Measurements from ENCODE around the gene ELP4.

Gene ELP4

DNA sequence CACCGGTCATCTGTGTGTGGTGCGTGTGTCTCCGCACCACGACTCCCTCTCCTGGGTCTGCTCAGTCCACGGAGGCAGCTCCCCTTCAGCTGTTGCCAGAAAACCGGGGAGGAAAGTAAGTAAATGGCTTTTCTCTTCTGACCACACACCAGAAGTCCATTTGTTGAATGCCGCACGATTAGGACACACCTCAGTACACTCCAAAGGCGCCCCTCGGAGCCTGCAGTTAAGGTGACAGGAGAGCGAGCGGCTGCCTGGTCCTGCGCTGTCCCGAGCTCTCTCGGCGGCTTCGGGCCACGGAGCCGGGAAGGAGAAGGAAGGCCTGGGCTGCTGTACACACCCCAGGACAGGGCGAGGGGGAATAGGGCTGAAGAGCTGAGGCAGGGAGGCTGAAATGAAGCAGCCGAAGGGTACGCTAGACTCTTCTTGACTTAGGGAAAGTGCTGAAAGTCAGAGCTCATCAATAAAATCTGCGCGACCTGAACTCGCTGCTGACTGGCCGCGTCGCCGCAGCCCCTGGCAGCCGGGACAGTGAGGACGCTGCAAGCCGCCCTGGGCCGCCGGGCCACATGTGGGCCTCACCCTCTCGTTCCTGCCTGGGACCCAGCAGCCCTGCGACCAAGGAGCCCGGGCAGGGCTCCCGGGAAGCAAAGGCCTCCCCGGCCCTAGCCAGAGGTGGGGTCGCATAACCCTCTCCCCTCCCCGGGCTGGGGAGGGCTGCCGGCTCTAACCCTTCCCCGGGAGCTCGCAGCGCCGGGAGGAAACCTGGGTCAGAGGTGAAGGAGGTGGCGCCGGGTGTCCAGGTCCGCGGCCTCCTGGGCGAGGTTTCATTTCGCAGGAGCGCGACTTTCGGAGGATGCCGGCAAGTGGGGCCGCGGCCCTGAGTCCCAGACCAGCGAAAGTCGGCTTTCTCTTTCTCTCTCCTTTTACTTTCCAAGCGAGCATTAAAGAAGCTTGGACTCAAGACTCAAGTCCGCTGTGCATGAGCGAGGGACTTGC lies 303.1 kb downstream of the ELP4 start:
- DNase-seq (ENCODE audit: low read depth in 2 of 2) = no peak

DNA sequence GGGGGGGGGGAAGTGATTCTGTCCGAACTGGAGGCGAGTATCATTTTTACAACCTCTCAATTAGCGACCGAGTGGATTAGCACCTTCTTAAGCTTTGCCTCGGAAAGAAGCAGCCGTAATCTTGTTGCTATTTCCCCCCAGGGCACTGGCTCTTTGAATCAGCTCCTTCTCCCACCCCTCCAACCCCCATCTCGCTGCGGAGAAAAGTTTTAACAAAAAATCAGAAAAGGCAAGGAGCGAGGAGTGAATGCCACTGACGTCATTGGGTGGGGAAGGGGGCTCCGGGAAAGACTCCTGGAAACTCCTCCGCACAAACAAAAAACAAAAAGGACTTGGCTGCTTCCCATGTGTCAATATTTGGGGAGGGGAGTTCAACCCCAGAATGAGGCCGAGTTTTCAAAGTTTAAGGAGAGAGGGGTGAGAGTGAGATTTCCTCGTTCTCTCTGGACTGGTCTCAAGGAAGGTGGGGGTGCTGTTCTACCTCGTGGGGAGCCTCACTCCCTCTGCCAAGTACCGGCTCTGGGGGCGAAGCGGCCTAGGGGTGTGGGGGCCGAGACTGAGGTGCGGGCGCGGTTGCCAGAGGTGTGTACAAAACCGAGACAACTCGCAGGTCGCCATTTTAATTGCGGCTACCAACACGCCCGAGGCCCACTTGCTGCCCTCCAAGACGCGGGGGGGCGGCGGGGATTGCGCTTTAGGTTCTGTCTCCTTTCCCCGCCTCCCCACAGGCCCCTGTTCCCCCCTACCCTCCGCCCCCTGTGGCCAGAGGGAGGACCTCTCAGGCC lies 304.0 kb downstream of the ELP4 start:
- DNase-seq (ENCODE audit: low read depth in 2 of 2) = no peak

- DNase-seq (ENCODE audit: low read depth in 2 of 2) = no peak
Observed at GRCh38 chr11:31814176-31814868, 304.8 kb downstream of the ELP4 start.

GRCh38 chr11:31815711-31816467 lies 306.3 kb downstream of the ELP4 start:
- DNase-seq (ENCODE audit: low read depth in 2 of 2) = no peak

DNA sequence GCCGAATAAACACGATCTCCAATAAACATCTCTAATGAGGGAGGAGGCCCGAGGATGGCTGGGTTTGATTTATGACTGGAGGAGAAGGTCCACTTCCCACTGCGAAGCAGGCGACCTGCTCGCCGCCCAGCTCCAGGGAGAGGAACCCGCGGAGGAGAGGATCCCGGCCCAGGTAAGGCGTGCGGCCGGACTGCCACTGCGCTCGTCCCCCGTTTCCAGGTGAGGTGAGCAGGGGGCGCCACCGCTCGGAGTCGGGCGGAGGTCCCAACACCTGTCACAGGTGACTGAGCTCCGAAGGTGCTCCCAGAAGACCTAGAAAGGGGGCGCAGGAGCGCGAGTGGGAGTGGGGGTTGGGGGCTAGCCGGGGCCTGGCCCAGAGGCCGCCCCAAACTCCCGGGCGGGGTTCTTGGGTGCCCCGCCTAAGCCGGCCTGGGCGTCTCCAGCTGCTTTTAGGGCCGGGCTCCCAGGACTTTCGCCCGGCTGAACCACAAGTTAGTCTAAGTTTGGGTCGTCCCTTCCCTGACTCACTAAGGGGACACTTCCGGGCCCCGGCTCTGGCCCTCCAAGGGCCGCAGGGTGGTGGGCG lies 307.0 kb downstream of the ELP4 start:
- no peak for DNase-seq (ENCODE audit: low read depth in 2 of 2)

DNA sequence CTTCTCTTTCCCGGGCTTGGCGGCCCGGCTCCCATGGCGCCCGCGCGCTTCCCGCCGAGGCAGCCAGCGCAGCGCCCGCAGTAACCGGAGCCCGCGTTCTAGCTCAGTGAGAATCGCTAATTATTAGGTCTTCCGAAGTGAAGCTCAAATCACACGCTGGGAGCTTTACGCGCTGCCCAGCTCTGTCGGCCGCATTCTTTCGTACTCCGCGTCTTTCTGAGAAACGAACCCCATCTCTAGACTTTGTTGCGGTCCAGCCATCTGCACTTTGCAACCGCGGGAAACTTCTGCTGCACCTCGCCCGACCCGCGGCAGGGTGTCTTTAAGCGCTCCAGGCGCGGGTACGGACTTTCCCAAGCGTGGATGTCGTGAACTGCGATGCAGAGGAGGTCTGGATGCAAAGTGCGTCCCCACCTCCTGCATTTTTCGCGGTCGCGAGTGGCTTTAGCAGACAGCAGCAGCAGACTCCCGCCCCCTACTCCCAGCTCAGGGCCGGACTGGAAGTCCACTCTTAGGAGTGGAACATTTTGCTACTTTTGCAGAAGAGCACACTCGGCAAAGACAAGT lies 307.6 kb downstream of the ELP4 start:
- no peak for DNase-seq (ENCODE audit: low read depth in 2 of 2)

DNA sequence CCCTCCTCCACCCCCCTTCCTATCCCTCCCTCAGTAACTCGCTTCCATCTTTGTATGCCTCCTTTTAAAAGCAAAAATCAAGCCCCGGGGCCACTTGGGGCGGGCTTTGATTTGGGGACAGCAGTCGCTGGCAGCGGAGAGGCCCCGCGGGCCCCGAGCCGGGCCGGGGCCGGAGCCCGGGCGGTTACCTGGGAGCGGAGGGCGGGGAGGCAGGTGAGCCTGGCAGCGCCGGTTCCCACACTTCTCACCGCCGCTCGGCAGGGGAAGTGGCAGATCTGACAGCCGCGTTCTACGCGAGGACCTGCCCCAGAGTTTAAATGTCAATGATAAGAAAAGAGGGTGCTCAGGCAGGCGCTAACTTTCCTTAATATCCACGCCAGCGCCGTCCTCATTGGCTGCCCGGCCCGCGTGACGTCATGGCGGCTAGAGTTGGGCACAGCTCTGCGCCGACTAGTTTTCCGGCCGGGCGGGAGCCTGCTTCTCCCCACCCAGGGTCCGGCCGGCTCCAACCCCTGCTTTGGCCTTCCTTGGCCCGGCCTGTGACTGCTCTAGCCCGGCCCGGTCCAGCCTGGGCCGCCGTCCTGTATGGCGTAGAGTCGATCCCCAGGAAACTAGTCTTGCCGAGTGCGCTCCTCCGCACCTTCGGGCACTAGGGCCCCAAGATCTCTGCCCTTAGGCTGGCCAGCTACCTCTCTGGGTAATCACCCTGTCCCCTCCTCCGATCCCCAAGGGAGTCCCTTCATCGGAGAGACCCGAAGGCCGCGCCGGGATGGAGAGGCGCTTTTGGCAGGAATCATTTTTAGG lies 308.3 kb downstream of the ELP4 start:
- no peak for DNase-seq (ENCODE audit: low read depth in 2 of 2)

DNA sequence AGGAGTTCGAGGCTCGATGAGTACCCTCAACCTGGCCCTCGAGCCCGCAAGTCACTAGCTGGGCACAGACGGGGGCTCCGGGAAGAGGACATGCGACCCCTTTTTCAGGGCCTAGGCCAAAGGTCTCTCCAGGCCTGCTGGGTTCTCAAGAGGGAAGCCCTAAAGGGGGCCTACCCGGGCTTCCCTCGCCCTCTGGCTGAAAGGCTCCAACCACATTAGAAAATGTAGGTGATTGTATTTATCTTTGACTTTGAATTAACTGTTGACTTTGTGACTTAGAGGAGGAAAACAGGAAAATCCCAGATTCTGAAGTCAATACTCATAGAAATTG lies 308.8 kb downstream of the ELP4 start:
- DNase-seq (ENCODE audit: low read depth in 2 of 2) = no peak

DNA sequence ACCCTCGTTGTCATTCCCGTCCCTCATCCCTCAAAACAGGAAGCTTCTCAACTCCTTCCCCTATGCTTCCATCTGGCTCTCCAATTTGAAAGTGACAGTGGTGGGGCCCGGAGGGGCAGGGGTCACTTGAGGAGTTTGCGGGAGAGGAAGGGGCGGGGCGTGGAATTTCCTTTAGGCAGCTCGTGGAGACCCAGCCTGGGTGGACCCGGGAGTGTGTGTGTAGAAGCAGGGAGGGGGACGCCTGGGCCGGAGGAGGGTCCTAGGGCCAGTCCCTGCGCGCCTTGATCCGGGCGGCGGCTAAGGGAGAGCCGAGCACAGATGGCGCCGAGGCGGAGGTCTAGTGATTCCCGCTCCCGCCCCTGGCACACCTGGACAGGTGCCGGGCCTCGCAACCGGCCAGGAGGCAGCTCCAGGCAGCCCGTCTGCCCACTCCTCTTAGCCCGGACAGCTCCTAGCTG lies 309.3 kb downstream of the ELP4 start:
- no peak for DNase-seq (ENCODE audit: low read depth in 2 of 2)

- no peak for DNase-seq (ENCODE audit: low read depth in 2 of 2)
Observed at GRCh38 chr11:31819621-31820437, 310.3 kb downstream of the ELP4 start.

- DNase-seq (ENCODE audit: low read depth in 2 of 2) = no peak
Observed at GRCh38 chr11:31820438-31820818, 310.9 kb downstream of the ELP4 start.

DNA sequence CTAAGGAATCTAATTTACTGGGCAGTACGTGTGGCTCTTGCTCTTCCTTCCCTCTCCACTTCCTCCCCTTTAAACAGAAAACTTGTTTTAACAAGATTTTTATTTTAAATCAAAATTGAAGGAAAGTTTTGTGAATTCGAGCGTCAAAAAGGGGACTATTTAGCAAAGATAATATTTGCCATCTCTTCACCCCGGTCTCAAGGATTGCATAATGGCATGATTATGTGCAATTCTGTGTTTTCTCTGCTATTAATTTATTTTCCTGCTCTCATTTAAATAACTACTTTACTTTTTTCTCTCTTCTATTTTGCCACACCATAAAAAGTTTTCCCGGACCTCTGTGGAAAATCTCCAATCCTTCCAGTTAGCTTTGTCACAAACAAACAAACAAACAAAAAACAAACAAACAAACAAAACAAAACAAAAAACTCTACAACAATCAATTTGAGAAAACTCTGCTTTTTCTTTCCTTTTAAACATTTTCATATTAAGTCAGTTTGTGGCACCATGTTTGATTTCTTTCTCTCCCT lies 311.7 kb downstream of the ELP4 start:
- DNase-seq (ENCODE audit: low read depth in 2 of 2) = no peak

GRCh38 chr11:31821766-31822165 lies 312.2 kb downstream of the ELP4 start:
- no peak for DNase-seq (ENCODE audit: low read depth in 2 of 2)

GRCh38 chr11:31822175-31822926 lies 312.8 kb downstream of the ELP4 start:
- no peak for DNase-seq (ENCODE audit: low read depth in 2 of 2)

DNA sequence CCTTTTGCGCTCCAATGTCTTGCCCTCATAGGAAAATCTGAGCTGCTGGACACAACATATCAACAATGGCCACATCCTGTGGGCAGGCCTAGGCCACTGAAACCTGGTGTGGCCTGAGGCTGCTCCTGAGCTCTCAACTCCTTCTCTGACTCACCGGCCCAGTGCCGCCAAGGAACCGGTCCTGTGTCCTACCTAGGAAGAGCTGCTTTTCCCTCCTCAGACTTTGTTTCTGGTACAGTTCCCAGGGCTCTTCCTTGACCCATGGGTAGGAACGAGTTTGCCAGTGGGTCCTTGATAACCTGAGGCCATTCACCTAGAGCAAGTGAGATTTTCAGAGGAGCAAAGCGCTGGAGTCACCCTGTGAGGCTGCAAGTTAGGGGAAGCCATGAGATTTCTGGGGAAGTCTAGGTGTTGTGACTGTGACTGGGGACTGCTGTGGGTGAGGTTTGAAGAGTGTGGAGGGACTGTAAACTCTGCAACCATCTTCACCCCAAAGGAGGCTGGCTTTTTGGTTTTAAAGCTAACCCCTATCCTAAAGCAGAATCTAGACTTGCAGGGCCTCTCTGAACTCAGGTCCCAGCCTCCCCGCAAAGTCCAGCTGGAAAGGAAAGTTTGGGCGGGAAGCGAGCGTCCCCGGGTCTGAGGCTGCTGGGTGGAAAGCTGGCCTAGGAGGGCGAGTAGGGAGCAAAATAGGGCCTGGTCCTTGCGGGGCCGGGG lies 313.5 kb downstream of the ELP4 start:
- no peak for DNase-seq (ENCODE audit: low read depth in 2 of 2)

DNA sequence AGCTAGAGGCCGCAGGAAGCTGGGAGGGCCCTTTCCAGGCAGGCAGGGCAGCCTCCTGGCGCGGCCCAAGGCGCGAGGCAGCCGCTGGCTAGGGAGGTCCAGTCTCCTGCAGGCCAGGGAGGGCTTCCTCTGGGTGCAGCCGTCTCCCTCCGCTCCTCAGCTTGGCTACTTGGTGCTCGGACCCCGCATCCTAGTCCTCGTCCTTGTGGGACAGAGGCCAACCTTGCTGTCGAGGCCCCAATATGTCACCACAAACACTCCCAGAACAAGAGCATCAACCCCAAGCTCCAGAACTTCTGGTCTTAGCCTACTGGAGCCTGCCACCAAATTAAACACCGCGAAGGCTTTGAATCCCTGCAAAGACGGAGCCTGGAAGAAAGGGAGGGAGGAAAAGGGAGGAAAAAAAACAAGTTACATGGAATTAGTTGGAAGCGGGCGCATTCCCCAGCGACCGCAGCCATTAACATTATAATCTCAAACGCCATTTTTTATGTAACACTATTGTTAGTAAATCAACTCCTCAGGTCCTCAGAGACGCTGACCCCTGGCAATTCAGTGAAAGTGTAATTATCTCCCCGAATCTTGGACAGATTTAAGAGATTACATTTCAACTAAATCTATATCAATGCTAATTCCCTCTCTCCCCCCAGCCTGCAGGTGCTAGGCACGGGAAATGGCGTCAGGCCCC lies 314.2 kb downstream of the ELP4 start:
- DNase-seq (ENCODE audit: low read depth in 2 of 2) = no peak

Measured in stimulated activated CD4-positive, alpha-beta T cell treated with anti-CD3 and anti-CD28 coated beads, Interleukin-15, amount 100 ng/mL, for 48 hours (primary cell).